Right lobe of liver (tissue), 6 donors: ENCODE data around the gene ERC2. TPM values are rescaled to one million over a fixed set of nuclear protein-coding genes. Genes with fewer than 3 reads are reported as not detected.

Experiments
- ATAC-seq, 4 donors: fragments of 200-7000 bp; cut with Tn5 transposase; one replicate each; pipeline ENCODE4 v1.9.1; 2020; ENCODE audit warnings: mild to moderate bottlenecking in 4 of 4, moderate library complexity in 4 of 4
- DNase-seq, 3 donors: peaks; one replicate each; pipeline ENCODE4 v3.0.0-alpha.2; 2020
- H3K27ac ChIP-seq, 3 donors: fragments of 200-600 bp; one replicate each; pipeline ENCODE4 v1.8.0; 2022
- H3K27me3 ChIP-seq, 2 donors: fragments of 200-600 bp; one replicate each; pipeline ENCODE4 v1.8.0; 2022
- H3K36me3 ChIP-seq, 4 donors: fragments of 200-600 bp; sonication (generic) in 1 of 4; one replicate each; pipeline versions ENCODE4 v1.5.1 to v1.8.0; 2017 to 2022; ENCODE audit warnings: control low read depth in 1 of 4
- H3K4me1 ChIP-seq, 4 donors: fragments of 200-600 bp; sonication (generic) in 1 of 4; one replicate each; pipeline versions ENCODE4 v1.5.1 to v1.8.0; 2017 to 2022; ENCODE audit warnings: control low read depth in 1 of 4
- H3K4me3 ChIP-seq, 3 donors: fragments of 200-600 bp; one replicate each; pipeline ENCODE4 v1.8.0; 2022
- H3K9me3 ChIP-seq, 4 donors: fragments of 200-600 bp; sonication (generic) in 1 of 4; one replicate each; pipeline versions ENCODE4 v1.5.1 to v1.8.0; 2017 to 2022; ENCODE audit warnings: control low read depth in 1 of 4
- CTCF ChIP-seq, 4 donors: fragments of 200-600 bp in 3 of 4; fragments of 450-650 bp in 1 of 4; IDR thresholded peaks; one replicate each; pipeline versions ENCODE4 v1.5.1 to v1.8.0; 2016 to 2022; ENCODE audit warnings: antibody characterized with exemption in 4 of 4, mild to moderate bottlenecking in 2 of 4
- POLR2A ChIP-seq: fragments of 450-650 bp; IDR thresholded peaks from one replicate; pipeline ENCODE4 v1.6.1; 2017; ENCODE audit warnings: antibody characterized with exemption, mild to moderate bottlenecking
- WGBS: methylation state at CpG from one replicate; pipeline ENCODE4 v1.1.6; 2018; ENCODE audit warnings: low coverage, low lambda C conversion rate; ENCODE audit not compliant: insufficient coverage; ENCODE audit errors: missing lambda C conversion rate; 5-methylcytosine and 5-hydroxymethylcytosine counted together
- intact Hi-C, 2 donors: fragments of 100-400 bp; cut with DNase I; formaldehyde crosslinking; loops; one replicate each; pipeline versions ENCODE4 v1.11.2 to v1.14.1; 2022
- total RNA-seq, 6 experiments: library from RNA; depleted of rRNA in 2 of 6; stranded (reverse); fragments of >200 nt in 2 of 6; fragmentation: NEBNext Ultra II Directional in 3 of 6; extraction: Animal tissue kit (Norgen Biotek cat#: 25700) in 3 of 6; gene quantifications; one replicate each; pipeline versions ENCODE4 v1.1.0 to v1.2.4, GENCODE V29; 2016 to 2023
- donor health status: DM: no; HTN: yes; CAD: no.
- donor health status: DM: no; HTN: no; CAD: no.
- donor health status: DM: no; HTN: no; CAD: no.
- donor health status: DM: no; HTN: yes; CAD: no.
- donor health status: DM: no; HTN: yes; CAD: no.

ERC2 gene
- total RNA-seq, 6 experiments from 2014 or later = not detected

GRCh38 chr3:55488398-55489055 is 979.7 kb downstream of the ERC2 start:
- peak overlapping the region; percentile 63 to 85 (median 77) for H3K4me3 ChIP-seq
- H3K27ac ChIP-seq = peak overlapping the region in 2 of 3 donors; percentile 79 to 88
- peak; percentile 23 to 54 (median 39) for ATAC-seq
- no peak for TF ChIP-seq CTCF (IDR thresholded peaks at IDR 0.05)
- H3K27me3 ChIP-seq = no peaks in the 10 kb centered on the region
- intact Hi-C loops = loop anchor here (10.0 kb wide), 3 partner anchors 256 to 766 kb away; no protein-coding TSS in a partner anchor
- no peaks in the 10 kb centered on the region for H3K4me1 ChIP-seq
- DNase-seq = peak; percentile 60 to 72 (median 71)
- no peaks in the 10 kb centered on the region for H3K9me3 ChIP-seq
- 5% methylated on average over 15 of the region's 30 CpGs for WGBS
- no peaks in the 10 kb centered on the region for H3K36me3 ChIP-seq

GRCh38 chr3:55487381-55488241 is 980.7 kb downstream of the ERC2 start:
- Histone ChIP-seq H3K4me1 (no peaks in the 10 kb centered on the region), H3K27me3 (no peaks in the 10 kb centered on the region), H3K36me3 (no peaks in the 10 kb centered on the region), H3K9me3 (no peaks in the 10 kb centered on the region), H3K27ac (peak overlapping the region; percentile 33 to 88 (median 79)), H3K4me3 (peak overlapping the region; percentile 63 to 85 (median 77))
- intact Hi-C loops = loop anchor here (10.0 kb wide), 3 partner anchors 257 to 767 kb away; no protein-coding TSS in a partner anchor
- DNase-seq (peak; percentile 44 to 65 (median 58)), ATAC-seq (peak; percentile 12 to 38 (median 20))
- TF ChIP-seq CTCF (IDR thresholded peaks at IDR 0.05) (no peak), POLR2A (no peak)
- 0% methylated on average over 12 of the region's 71 CpGs for WGBS

GRCh38 chr3:55486857-55487380 is 981.3 kb downstream of the ERC2 start, which contains the start of gene WNT5A:
WNT5A (minus strand) TSS chr3:55487306; CDS start chr3:55486985, 321 bp downstream.
- H3K4me1 ChIP-seq = no peaks in the 10 kb centered on the region
- ATAC-seq (peak; percentile 27 to 56 (median 51)), DNase-seq (peak; percentile 58 to 78 (median 72))
- H3K27ac ChIP-seq = peak within 1 kb of the TSS; percentile 33 to 88 (median 79)
- H3K9me3 ChIP-seq = no peaks in the 10 kb centered on the region
- intact Hi-C loops = loop anchor here (10.0 kb wide), 3 partner anchors 258 to 768 kb away; no protein-coding TSS in a partner anchor
- peak within 1 kb of the TSS; percentile 63 to 85 (median 77) for H3K4me3 ChIP-seq
- no peak for TF ChIP-seq CTCF (IDR thresholded peaks at IDR 0.05)
- no peak for TF ChIP-seq POLR2A
- no peaks in the 10 kb centered on the region for H3K36me3 ChIP-seq
- H3K27me3 ChIP-seq = no peaks in the 10 kb centered on the region
- 1% methylated on average over 24 of the region's 52 CpGs for WGBS

GRCh38 chr3:55486101-55486856 is 982.0 kb downstream of the ERC2 start:
- no peaks in the 10 kb centered on the region for H3K9me3 ChIP-seq
- intact Hi-C loops = loop anchor here (10.0 kb wide), 3 partner anchors 259 to 769 kb away; no protein-coding TSS in a partner anchor
- H3K27ac ChIP-seq = peak overlapping the region; percentile 25 to 88 (median 55)
- no peaks in the 10 kb centered on the region for H3K27me3 ChIP-seq
- ATAC-seq (peak; percentile 41 to 47 (median 44)), DNase-seq (peak; percentile 66 to 83 (median 83))
- peak; percentile 49 for TF ChIP-seq POLR2A
- TF ChIP-seq CTCF (IDR thresholded peaks at IDR 0.05) = no peak
- 0% methylated on average over 12 of the region's 49 CpGs for WGBS
- no peaks in the 10 kb centered on the region for H3K36me3 ChIP-seq
- H3K4me3 ChIP-seq = peak overlapping the region; percentile 63 to 85 (median 77)
- H3K4me1 ChIP-seq = no peaks in the 10 kb centered on the region
